ENCODE results near the gene ICOSLG. TPM values are rescaled to one million over a fixed set of nuclear protein-coding genes. Genes with fewer than 3 reads are reported as not detected.

The ICOSLG gene
- total RNA-seq, 2 experiments from 2014 or later, result 22.2 to 22.9 TPM

DNA sequence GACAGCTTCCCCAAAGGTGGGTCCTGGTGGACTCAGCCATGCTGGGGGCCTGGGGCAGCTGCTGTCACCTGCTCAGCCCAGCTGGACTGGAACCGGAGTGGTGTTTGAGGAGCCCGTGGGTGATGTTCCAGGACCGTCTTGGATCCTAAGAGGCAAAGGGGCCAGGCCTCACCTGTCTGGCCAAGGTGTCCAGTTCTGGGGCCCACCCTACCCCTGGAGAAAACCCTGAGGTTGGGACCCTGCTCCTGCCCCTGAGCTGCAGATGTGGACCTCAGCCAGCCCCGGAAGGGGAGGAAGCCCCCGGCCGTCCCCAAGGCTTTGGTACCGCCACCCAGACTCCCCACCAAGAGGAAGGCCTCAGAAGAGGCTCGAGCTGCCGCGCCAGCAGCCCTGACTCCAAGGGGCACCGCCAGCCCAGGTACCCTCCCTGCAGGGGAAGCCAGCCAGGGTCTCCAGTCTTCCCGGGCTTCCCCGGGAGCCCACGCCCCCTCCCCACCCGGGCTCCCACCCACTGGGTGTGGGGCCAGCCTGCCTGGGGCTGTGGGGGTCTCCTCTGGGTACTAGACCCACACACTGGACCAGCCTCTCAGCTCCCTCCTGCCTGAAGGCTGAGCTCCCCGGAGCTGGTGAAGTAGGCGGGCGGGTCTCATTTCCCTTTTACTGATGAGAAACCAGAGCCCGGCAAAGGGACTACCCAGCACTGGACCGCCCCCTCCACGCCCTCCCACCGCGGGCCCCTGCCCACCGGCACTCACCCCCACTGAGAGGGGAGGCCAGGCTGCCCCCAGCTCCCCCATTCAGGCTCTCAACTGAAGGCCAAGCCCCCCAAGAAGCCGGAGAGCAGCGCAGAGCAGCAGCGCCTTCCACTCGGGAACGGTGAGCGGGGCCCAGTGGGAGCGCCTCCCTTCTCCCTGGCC is 46.2 kb upstream of the ICOSLG start:
- peaks cover 4% of the 10 kb centered on the region for H3K27me3 Mint-ChIP-seq
- no peaks in the 10 kb centered on the region for H3K9me3 ChIP-seq (ENCODE audit: control insufficient read depth in 1 of 2, insufficient read depth in 1 of 2, low read length in 2 of 2)
- peaks cover 14% of the 10 kb centered on the region for H3K4me1 ChIP-seq (ENCODE audit: insufficient read depth, low read length)
- ATAC-seq (ENCODE audit: poor library complexity) (no peak), DNase-seq (no peak)
- TF ChIP-seq, protein P1, sequence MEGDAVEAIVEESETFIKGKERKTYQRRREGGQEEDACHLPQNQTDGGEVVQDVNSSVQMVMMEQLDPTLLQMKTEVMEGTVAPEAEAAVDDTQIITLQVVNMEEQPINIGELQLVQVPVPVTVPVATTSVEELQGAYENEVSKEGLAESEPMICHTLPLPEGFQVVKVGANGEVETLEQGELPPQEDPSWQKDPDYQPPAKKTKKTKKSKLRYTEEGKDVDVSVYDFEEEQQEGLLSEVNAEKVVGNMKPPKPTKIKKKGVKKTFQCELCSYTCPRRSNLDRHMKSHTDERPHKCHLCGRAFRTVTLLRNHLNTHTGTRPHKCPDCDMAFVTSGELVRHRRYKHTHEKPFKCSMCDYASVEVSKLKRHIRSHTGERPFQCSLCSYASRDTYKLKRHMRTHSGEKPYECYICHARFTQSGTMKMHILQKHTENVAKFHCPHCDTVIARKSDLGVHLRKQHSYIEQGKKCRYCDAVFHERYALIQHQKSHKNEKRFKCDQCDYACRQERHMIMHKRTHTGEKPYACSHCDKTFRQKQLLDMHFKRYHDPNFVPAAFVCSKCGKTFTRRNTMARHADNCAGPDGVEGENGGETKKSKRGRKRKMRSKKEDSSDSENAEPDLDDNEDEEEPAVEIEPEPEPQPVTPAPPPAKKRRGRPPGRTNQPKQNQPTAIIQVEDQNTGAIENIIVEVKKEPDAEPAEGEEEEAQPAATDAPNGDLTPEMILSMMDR (IDR thresholded peaks at IDR 0.05), result no peak
- no peaks in the 10 kb centered on the region for H3K4me1 Mint-ChIP-seq (ENCODE audit: low read depth)
- H3K4me3 Mint-ChIP-seq, result no peak overlapping the region
- H3K27me3 ChIP-seq (ENCODE audit: control insufficient read depth in 1 of 2, insufficient read depth in 2 of 2, low read length in 2 of 2), result no peaks in the 10 kb centered on the region
- no peak overlapping the region for H3K27ac ChIP-seq (ENCODE audit: low read depth in 1 of 2, low read length in 2 of 2)
- no peaks in the 10 kb centered on the region for H3K36me3 Mint-ChIP-seq (ENCODE audit: low read depth)
- no peak overlapping the region for H3K27ac Mint-ChIP-seq
- no peaks in the 10 kb centered on the region for H3K36me3 ChIP-seq (ENCODE audit: insufficient read depth, low read length)
- CTCF ChIA-PET, result no interaction called here
- POLR2A ChIA-PET, result interaction anchor here (1.0 kb wide), 1 partner anchor 11 kb away, joined by 4 read pairs; no protein-coding TSS in a partner anchor
- intact Hi-C loops (cut with DNase I, micrococcal nuclease), result no loop called here
- H3K9me3 Mint-ChIP-seq, result no peaks in the 10 kb centered on the region
- H3K4me3 ChIP-seq (ENCODE audit: low read length), result no peak overlapping the region

DNA sequence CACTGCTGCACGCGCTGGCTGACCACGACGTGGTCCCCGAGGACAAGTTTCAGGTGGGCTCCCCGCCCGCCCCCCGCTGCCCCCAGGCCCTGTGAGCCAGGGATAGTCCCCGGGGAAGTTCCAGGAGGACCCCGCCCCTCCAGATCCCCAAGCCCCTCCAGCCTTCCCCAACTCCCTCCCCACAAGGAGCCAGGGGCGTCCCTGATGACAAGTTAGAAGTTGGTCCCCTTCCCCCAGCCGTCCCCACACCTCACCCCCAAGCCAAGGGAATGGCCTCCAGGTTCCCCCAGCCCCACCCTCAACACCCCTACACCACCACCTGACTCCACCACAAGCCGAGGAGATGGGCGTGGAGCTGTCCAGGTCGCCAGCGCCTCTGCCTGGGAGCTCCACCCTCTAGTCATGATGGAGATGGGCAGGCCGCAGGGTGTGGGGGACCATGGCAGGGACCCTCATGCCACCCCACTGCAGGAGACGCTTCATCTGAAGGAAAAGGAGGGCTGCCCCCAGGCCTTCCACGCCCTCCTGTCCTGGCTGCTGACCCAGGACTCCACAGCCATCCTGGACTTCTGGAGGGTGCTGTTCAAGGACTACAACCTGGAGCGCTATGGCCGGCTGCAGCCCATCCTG is 45.5 kb upstream of the ICOSLG start:
- no peak overlapping the region for H3K4me3 Mint-ChIP-seq
- H3K36me3 Mint-ChIP-seq (ENCODE audit: low read depth), result no peaks in the 10 kb centered on the region
- no peaks in the 10 kb centered on the region for H3K4me1 Mint-ChIP-seq (ENCODE audit: low read depth)
- Histone ChIP-seq H3K4me3 (ENCODE audit: low read length) (no peak overlapping the region), H3K9me3 (ENCODE audit: control insufficient read depth in 1 of 2, insufficient read depth in 1 of 2, low read length in 2 of 2) (no peaks in the 10 kb centered on the region), H3K27ac (ENCODE audit: low read depth in 1 of 2, low read length in 2 of 2) (no peak overlapping the region), H3K36me3 (ENCODE audit: insufficient read depth, low read length) (no peaks in the 10 kb centered on the region), H3K27me3 (ENCODE audit: control insufficient read depth in 1 of 2, insufficient read depth in 2 of 2, low read length in 2 of 2) (no peaks in the 10 kb centered on the region), H3K4me1 (ENCODE audit: insufficient read depth, low read length) (peaks cover 8% of the 10 kb centered on the region)
- ATAC-seq (ENCODE audit: poor library complexity) (no peak), DNase-seq (no peak)
- no peaks in the 10 kb centered on the region for H3K9me3 Mint-ChIP-seq
- peaks cover 4% of the 10 kb centered on the region for H3K27me3 Mint-ChIP-seq
- TF ChIP-seq, protein P1 (IDR thresholded peaks at IDR 0.05), result no peak
- ChIA-PET CTCF (no interaction called here), POLR2A (no interaction called here)
- H3K27ac Mint-ChIP-seq, result no peak overlapping the region
- intact Hi-C loops (cut with DNase I, micrococcal nuclease), result no loop called here

DNA sequence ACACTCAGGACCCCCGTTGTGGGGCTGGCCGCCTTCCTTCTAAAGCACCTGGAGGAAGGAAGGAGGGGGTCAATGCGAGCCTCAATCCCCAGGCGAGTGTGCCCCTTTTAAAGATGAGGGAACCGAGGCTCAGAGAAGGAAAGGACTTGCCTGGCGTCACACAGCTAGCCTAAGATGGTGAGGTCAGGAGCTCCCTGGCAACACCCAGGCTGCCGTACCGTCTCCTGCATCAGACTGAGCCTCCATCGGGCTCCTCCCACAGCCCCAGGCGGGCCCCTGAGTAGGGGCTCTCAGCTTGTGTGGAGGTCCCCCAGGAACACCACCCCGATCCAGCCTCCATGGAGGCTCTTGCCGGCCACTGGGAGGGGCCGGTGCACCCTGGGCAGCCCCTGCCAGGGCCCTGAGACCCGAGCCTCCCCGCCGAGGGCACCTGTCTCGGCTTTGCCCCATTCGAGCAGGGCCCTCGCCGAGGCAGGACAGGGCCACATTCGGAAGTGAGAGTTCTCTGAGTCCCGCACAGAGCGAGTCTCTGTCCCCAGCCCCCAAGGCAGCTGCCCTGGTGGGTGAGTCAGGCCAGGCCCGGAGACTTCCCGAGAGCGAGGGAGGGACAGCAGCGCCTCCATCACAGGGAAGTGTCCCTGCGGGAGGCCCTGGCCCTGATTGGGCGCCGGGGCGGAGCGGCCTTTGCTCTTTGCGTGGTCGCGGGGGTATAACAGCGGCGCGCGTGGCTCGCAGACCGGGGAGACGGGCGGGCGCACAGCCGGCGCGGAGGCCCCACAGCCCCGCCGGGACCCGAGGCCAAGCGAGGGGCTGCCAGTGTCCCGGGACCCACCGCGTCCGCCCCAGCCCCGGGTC is 44.6 kb upstream of the ICOSLG start, which contains the start of gene AIRE:
Gene AIRE, plus strand, starts transcription at position 739 of the 855 bp plus-strand sequence. CDS start 131 bp downstream, outside the sequence.
- no peak within 1 kb of the TSS for H3K27ac Mint-ChIP-seq
- no peaks in the 10 kb centered on the region for H3K9me3 Mint-ChIP-seq
- ATAC-seq (ENCODE audit: poor library complexity) (no peak), DNase-seq (peak in 1 of 14 experiments; percentile 22)
- Histone ChIP-seq H3K4me1 (ENCODE audit: insufficient read depth, low read length) (peaks cover 6% of the 10 kb centered on the region), H3K4me3 (ENCODE audit: low read length) (no peak within 1 kb of the TSS), H3K27me3 (ENCODE audit: control insufficient read depth in 1 of 2, insufficient read depth in 2 of 2, low read length in 2 of 2) (no peaks in the 10 kb centered on the region), H3K9me3 (ENCODE audit: control insufficient read depth in 1 of 2, insufficient read depth in 1 of 2, low read length in 2 of 2) (no peaks in the 10 kb centered on the region), H3K27ac (ENCODE audit: low read depth in 1 of 2, low read length in 2 of 2) (no peak within 1 kb of the TSS), H3K36me3 (ENCODE audit: insufficient read depth, low read length) (no peaks in the 10 kb centered on the region)
- POLR2A ChIA-PET, result no interaction called here
- no peak within 1 kb of the TSS for H3K4me3 Mint-ChIP-seq
- H3K27me3 Mint-ChIP-seq, result peaks cover 4% of the 10 kb centered on the region
- no peaks in the 10 kb centered on the region for H3K36me3 Mint-ChIP-seq (ENCODE audit: low read depth)
- intact Hi-C loops (cut with DNase I, micrococcal nuclease), result no loop called here
- TF ChIP-seq, protein P1 (IDR thresholded peaks at IDR 0.05), result no peak
- no peaks in the 10 kb centered on the region for H3K4me1 Mint-ChIP-seq (ENCODE audit: low read depth)
- CTCF ChIA-PET, result no interaction called here
